PC-3 (cell line): Measurements from ENCODE around the gene GPC5. TPM values are rescaled to one million over a fixed set of nuclear protein-coding genes. Genes with fewer than 3 reads are reported as not detected.

Experiments used
- ATAC-seq: fragments of 200-7000 bp; cut with Tn5 transposase; 2 replicates; pipeline ENCODE4 v1.9.1; 2020; ENCODE audit warnings: mild to moderate bottlenecking, moderate library complexity
- BruUV-seq: library from RNA; stranded (reverse); fragments of 400-500 nt; replicated peaks from 2 replicates; lab custom pipeline; 2021; lab: Mats Ljungman, UMichigan
- CTCF ChIA-PET: fragments of 300-600 bp; sonication (Branson Sonifier 250); formaldehyde crosslinking; loops from one replicate; lab custom pipeline; 2022; ENCODE audit warnings: antibody characterized with exemption; lab: Charles Lee
- POLR2A ChIA-PET: fragments of 300-600 bp; sonication (Branson Sonifier 250); formaldehyde crosslinking; loops from one replicate; lab custom pipeline; 2022; ENCODE audit warnings: antibody characterized with exemption; ENCODE audit not compliant: unreplicated experiment; lab: Charles Lee
- DNase-seq: peaks from one replicate; pipeline ENCODE4 v3.0.0-alpha.2; 2015
- H2AFZ ChIP-seq: fragments of 300-600 bp; sonication (generic); 2 replicates; pipeline ENCODE4 v1.6.0; 2016; ENCODE audit warnings: antibody characterized with exemption, low read length
- H3F3A ChIP-seq: fragments of 300-600 bp; sonication (generic); one replicate; pipeline ENCODE4 v1.6.0; 2017; ENCODE audit warnings: antibody characterized with exemption, low read length, control low read depth, mild to moderate bottlenecking; ENCODE audit not compliant: unreplicated experiment
- H3K27ac ChIP-seq: fragments of 300-600 bp; sonication (generic); 2 replicates; pipeline ENCODE4 v1.5.1; 2016; ENCODE audit warnings: mild to moderate bottlenecking, low read length
- H3K27me3 ChIP-seq: fragments of 300-600 bp; sonication (generic); 2 replicates; pipeline ENCODE4 v1.6.1; 2016; ENCODE audit warnings: low read length, mixed read lengths
- H3K36me3 ChIP-seq: fragments of 300-600 bp; sonication (generic); 2 replicates; pipeline ENCODE4 v1.6.1; 2016; ENCODE audit warnings: low read depth, mixed run types, low read length, mixed read lengths
- H3K4me1 ChIP-seq: fragments of 300-600 bp; sonication (generic); 2 replicates; pipeline ENCODE4 v1.5.1; 2016; ENCODE audit warnings: low read length; ENCODE audit not compliant: insufficient read depth
- H3K4me2 ChIP-seq: fragments of 300-600 bp; sonication (generic); 2 replicates; pipeline ENCODE4 v1.6.0; 2016; ENCODE audit warnings: low read length
- H3K4me3 ChIP-seq: fragments of 300-600 bp; sonication (generic); 2 replicates; pipeline ENCODE4 v1.5.1; 2016; ENCODE audit warnings: mild to moderate bottlenecking, low read length, mixed read lengths
- H3K79me2 ChIP-seq: fragments of 300-600 bp; sonication (generic); 2 replicates; pipeline ENCODE4 v1.6.1; 2017; ENCODE audit warnings: low read length, mixed read lengths
- H3K9ac ChIP-seq: fragments of 300-600 bp; sonication (generic); 2 replicates; pipeline ENCODE4 v1.6.0; 2016; ENCODE audit warnings: mild to moderate bottlenecking, low read length
- H3K9me2 ChIP-seq: fragments of 300-600 bp; sonication (generic); replicated peaks from 2 replicates; pipeline ENCODE4 v1.6.1; 2016; ENCODE audit warnings: mixed run types, low read length, mixed read lengths
- H3K9me3 ChIP-seq: fragments of 300-600 bp; sonication (generic); 2 replicates; pipeline ENCODE4 v1.6.1; 2016; ENCODE audit warnings: low read length, mixed read lengths
- H4K20me1 ChIP-seq: fragments of 300-600 bp; sonication (generic); 2 replicates; pipeline ENCODE4 v1.6.1; 2016; ENCODE audit warnings: low read length, mixed read lengths
- CTCF ChIP-seq: fragments of 300-600 bp; sonication (generic); conservative IDR thresholded peaks from 2 replicates; pipeline ENCODE4 v1.5.1; 2017; ENCODE audit warnings: antibody characterized with exemption, low read depth, mild to moderate bottlenecking, low read length
- EZH2 ChIP-seq: fragments of 300-600 bp; sonication (generic); IDR thresholded peaks from one replicate; pipeline ENCODE4 v1.6.1; 2017; ENCODE audit warnings: antibody characterized with exemption, mild to moderate bottlenecking, low read length; ENCODE audit not compliant: unreplicated experiment
- EZH2phosphoT487 ChIP-seq: fragments of 300-600 bp; sonication (generic); IDR thresholded peaks from 2 replicates; pipeline ENCODE4 v1.6.1; 2018; ENCODE audit warnings: mild to moderate bottlenecking, antibody characterized with exemption, low read length, borderline replicate concordance
- intact Hi-C: fragments of 100-400 bp; cut with micrococcal nuclease; formaldehyde crosslinking; loops from 2 replicates; pipeline ENCODE4 v1.9.0; 2023
- total RNA-seq: library from RNA; depleted of rRNA; stranded (reverse); fragments of >200 nt; gene quantifications from 2 replicates; pipeline ENCODE4 v1.2.3, GENCODE V29; 2014

The GPC5 gene
- total RNA-seq, 1 experiment from 2014 or later = not detected

GRCh38 chr13:91564396-91564795, 166.0 kb downstream of the GPC5 start:
- TF ChIP-seq EZH2phosphoT487 (no peak), CTCF (no peak), EZH2 (no peak)
- ChIA-PET POLR2A (no interaction called here), CTCF (no interaction called here)
- no peaks in the 10 kb centered on the region for H3K9me3 ChIP-seq
- no peak overlapping the region for H3K27ac ChIP-seq
- no peaks in the 10 kb centered on the region for H4K20me1 ChIP-seq
- no peaks in the 10 kb centered on the region for H3K9me2 ChIP-seq
- no peaks in the 10 kb centered on the region for H3K27me3 ChIP-seq
- H3K79me2 ChIP-seq = no peaks in the 10 kb centered on the region
- DNase-seq (no peak), ATAC-seq (no peak)
- no peaks in the 10 kb centered on the region for H3K4me1 ChIP-seq
- H3K4me3 ChIP-seq = no peak overlapping the region
- H3K9ac ChIP-seq = no peak overlapping the region
- H3F3A ChIP-seq = no peaks in the 10 kb centered on the region
- H2AFZ ChIP-seq = no peak overlapping the region
- BruUV-seq = no TSS peak
- intact Hi-C loops = no loop called here
- no peak overlapping the region for H3K4me2 ChIP-seq
- H3K36me3 ChIP-seq = no peaks in the 10 kb centered on the region

DNA sequence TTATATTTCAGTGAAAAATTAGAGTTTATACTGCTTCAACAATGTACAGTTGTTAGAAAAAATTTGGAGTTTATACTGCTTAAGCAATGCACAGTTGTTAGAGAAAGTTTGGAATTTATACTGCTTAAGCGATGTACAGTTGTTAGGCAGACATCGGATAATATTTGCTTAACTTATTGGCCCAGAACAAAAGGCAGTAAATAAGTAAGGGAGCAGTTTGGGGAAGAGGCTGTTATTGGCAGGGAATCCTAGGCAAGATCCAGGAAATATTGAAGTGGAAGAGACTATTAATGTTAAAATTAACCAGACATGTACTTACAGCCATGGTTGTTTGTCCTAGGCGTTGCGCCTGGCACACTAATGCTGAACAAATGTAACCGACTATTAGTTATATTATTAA, 166.9 kb downstream of the GPC5 start:
- no peaks in the 10 kb centered on the region for H3F3A ChIP-seq

More for the DNA sequence above, 166.9 kb downstream of the GPC5 start:
- no TSS peak for BruUV-seq
- H3K4me2 ChIP-seq = no peak overlapping the region
- H3K9ac ChIP-seq = no peak overlapping the region
- DNase-seq (no peak), ATAC-seq (no peak)
- H3K27me3 ChIP-seq = no peaks in the 10 kb centered on the region
- H3K9me3 ChIP-seq = no peaks in the 10 kb centered on the region
- TF ChIP-seq CTCF (no peak), EZH2phosphoT487 (no peak), EZH2 (no peak)
- ChIA-PET CTCF (no interaction called here), POLR2A (no interaction called here)
- no peak overlapping the region for H3K27ac ChIP-seq
- no peaks in the 10 kb centered on the region for H3K79me2 ChIP-seq
- no peak overlapping the region for H3K4me3 ChIP-seq
- no peaks in the 10 kb centered on the region for H4K20me1 ChIP-seq
- H3K4me1 ChIP-seq = no peaks in the 10 kb centered on the region
- H2AFZ ChIP-seq = no peak overlapping the region
- no peaks in the 10 kb centered on the region for H3K9me2 ChIP-seq
- intact Hi-C loops = no loop called here
- H3K36me3 ChIP-seq = no peaks in the 10 kb centered on the region
